ENCODE measurements around the gene C12orf75. TPM values are rescaled to one million over a fixed set of nuclear protein-coding genes. Genes with fewer than 3 reads are reported as not detected.

Gene C12orf75
- total and polyA plus RNA-seq, 10 of the 15 experiments (the other 5 are each of a cell fraction or from before 2014, with no cell fraction given) = 40.7 to 411 (median 159) TPM

DNA sequence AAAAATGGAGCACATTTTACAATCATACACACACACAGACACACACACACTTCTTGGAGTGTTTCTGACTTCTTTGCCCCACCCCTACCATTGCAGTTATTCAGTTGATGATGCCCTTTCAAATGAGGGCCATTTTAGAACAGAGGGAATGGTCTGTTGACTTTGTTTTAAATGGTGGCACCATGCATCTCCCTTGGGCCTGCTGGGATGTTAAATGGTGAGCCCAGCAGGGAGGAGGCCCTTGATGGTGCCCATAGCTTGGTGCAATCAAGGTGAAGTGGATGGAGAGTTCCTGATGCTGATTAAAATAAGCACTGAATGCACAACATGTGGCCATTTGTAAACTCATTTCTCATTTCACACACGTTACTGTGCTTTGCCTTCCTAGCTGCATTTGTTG is 13.3 kb downstream of the C12orf75 start:
- ChIA-PET RAD21 (ENCODE audit: unreplicated experiment) (no interaction called here), SMC1A (ENCODE audit: uncharacterized antibody, unreplicated experiment) (interaction anchor here (1.0 to 2.7 kb wide), 3 partner anchors 7 to 13 kb away, joined by 3 to 8 read pairs (median 6); no protein-coding TSS in a partner anchor), POLR2A (no interaction called here), CTCF (interaction anchor here (0.9 kb wide), 1 partner anchor 11 kb away, joined by 3 read pairs; no protein-coding TSS in a partner anchor)
- DNase-seq (ENCODE audit: low read depth, low spot score) = no peak
- no TSS peak for BruUV-seq (replicated peaks)
- H4K20me1 ChIP-seq (ENCODE audit: control insufficient read depth, insufficient read depth) = no peaks in the 10 kb centered on the region
- no peak overlapping the region for H3K4me2 ChIP-seq (ENCODE audit: control insufficient read depth, insufficient read depth)
- in situ Hi-C loops (cut with MboI) (no loop called here), intact Hi-C loops (cut with micrococcal nuclease; ENCODE audit: unreplicated experiment) (no loop called here)
- no peaks in the 10 kb centered on the region for H3K27me3 ChIP-seq (replicated peaks in 1 of 2; ENCODE audit: control insufficient read depth in 2 of 2, insufficient read depth in 2 of 2, low read length in 1 of 2)
- no peak overlapping the region for H3K4me3 ChIP-seq
- no peak for FAIRE-seq
- no peaks in the 10 kb centered on the region for H3K4me1 ChIP-seq (ENCODE audit: control insufficient read depth, insufficient read depth, low read length)
- WGBS (ENCODE audit: insufficient coverage, insufficient replicate concordance, low lambda C conversion rate, missing lambda C conversion rate) = 47% methylated on average over 1 of the region's 1 CpG
- no peak for ATAC-seq
- peaks cover 16% of the 10 kb centered on the region for H3K9me3 ChIP-seq (replicated peaks; ENCODE audit: control insufficient read depth, insufficient read depth, low read length)
- H3K27ac ChIP-seq (ENCODE audit: control insufficient read depth, insufficient read depth) = no peak overlapping the region
- H3K79me2 ChIP-seq (ENCODE audit: control insufficient read depth, insufficient read depth, low read length) = peaks cover 19% of the 10 kb centered on the region
- H3K9ac ChIP-seq (ENCODE audit: control insufficient read depth, insufficient read depth, low read length) = no peak overlapping the region
- H2AFZ ChIP-seq (ENCODE audit: control insufficient read depth, low read depth, low read length) = no peak overlapping the region
- no peaks in the 10 kb centered on the region; a peak in 3 of 4 replicates for H3K36me3 ChIP-seq (ENCODE audit: control insufficient read depth in 2 of 2, insufficient read depth in 2 of 2, low read length in 1 of 2)
- TF ChIP-seq IKZF2 (IDR thresholded peaks at IDR 0.05) (no peak), HDAC2 (IDR thresholded peaks at IDR 0.05) (no peak), SREBF2 (IDR thresholded peaks at IDR 0.05; ENCODE audit: low read length) (no peak), ELK1 (IDR thresholded peaks at IDR 0.05; ENCODE audit: low read depth, low read length) (no peak), CTCF (IDR thresholded peaks at IDR 0.05 in 2 of 3, conservative IDR thresholded peaks at IDR 0.05 in 1 of 3; ENCODE audit: control insufficient read depth in 2 of 3, extremely low read depth in 1 of 3, insufficient read depth in 1 of 3, low read depth in 3 of 3, low read length in 3 of 3) (no peak), NR2C1 (IDR thresholded peaks at IDR 0.05) (no peak), IRF4 (IDR thresholded peaks at IDR 0.05; ENCODE audit: low read depth, low read length) (no peak), ZBTB11 (CRISPR knock-in tag; IDR thresholded peaks at IDR 0.05) (no peak), EZH2 (IDR thresholded peaks at IDR 0.05; ENCODE audit: borderline replicate concordance, control insufficient read depth, low read depth, low read length) (no peak), CBFB (IDR thresholded peaks at IDR 0.05; ENCODE audit: low read depth) (no peak), USF1 (IDR thresholded peaks at IDR 0.05; ENCODE audit: borderline replicate concordance, extremely low read length, insufficient read depth, low read depth, low read length) (no peak), KAT2A (conservative IDR thresholded peaks at IDR 0.05; ENCODE audit: control insufficient read depth, low read depth, low read length) (no peak), RAD21 (IDR thresholded peaks at IDR 0.05; ENCODE audit: insufficient read depth, low read depth, low read length) (no peak), CHD1 (IDR thresholded peaks at IDR 0.05; ENCODE audit: low read depth, low read length) (no peak), SUPT20H (IDR thresholded peaks at IDR 0.05; ENCODE audit: borderline replicate concordance, control insufficient read depth, low read depth, low read length) (no peak), CEBPB (IDR thresholded peaks at IDR 0.05; ENCODE audit: borderline replicate concordance in 1 of 2, low read depth in 2 of 2, low read length in 2 of 2) (no peak), ZNF274 (IDR thresholded peaks at IDR 0.05; ENCODE audit: insufficient read depth, insufficient read length) (no peak)
